Smooth muscle cell (in vitro differentiated cells): ENCODE results near the gene MYRIP. TPM values are rescaled to one million over a fixed set of nuclear protein-coding genes. Genes with fewer than 3 reads are reported as not detected.

Experiments
- DNase-seq: peaks from one replicate; lab custom pipeline; 2025; ENCODE audit not compliant: unreplicated experiment; lab: John Stamatoyannopoulos, UW
- H2AFZ ChIP-seq: fragments of 200-600 bp; sonication (generic); 2 replicates; pipeline ENCODE4 v1.6.0; 2016; ENCODE audit warnings: antibody characterized with exemption, low read depth, mild to moderate bottlenecking
- H3F3A ChIP-seq: fragments of 200-600 bp; sonication (generic); 2 replicates; pipeline ENCODE4 v1.6.0; 2017; ENCODE audit warnings: antibody characterized with exemption, low read depth
- H3K27ac ChIP-seq: fragments of 200-600 bp; sonication (generic); 2 replicates; pipeline ENCODE4 v1.5.1; 2016; ENCODE audit warnings: low read depth, mild to moderate bottlenecking
- H3K27me3 ChIP-seq: fragments of 200-600 bp; sonication (generic); 2 replicates; pipeline ENCODE4 v1.6.1; 2016; ENCODE audit warnings: low read depth, mild to moderate bottlenecking
- H3K36me3 ChIP-seq: fragments of 200-600 bp; sonication (generic); 2 replicates; pipeline ENCODE4 v1.5.1; 2016; ENCODE audit warnings: low read depth
- H3K4me1 ChIP-seq: fragments of 200-600 bp; sonication (generic); 2 replicates; pipeline ENCODE4 v1.5.1; 2016; ENCODE audit warnings: low read depth
- H3K4me2 ChIP-seq: fragments of 200-600 bp; sonication (generic); 2 replicates; pipeline ENCODE4 v1.6.0; 2016; ENCODE audit warnings: mild to moderate bottlenecking
- H3K4me3 ChIP-seq: fragments of 200-600 bp; sonication (generic); 2 replicates; pipeline ENCODE4 v1.5.1; 2016; ENCODE audit warnings: mild to moderate bottlenecking
- H3K79me2 ChIP-seq: fragments of 200-600 bp; sonication (generic); 2 replicates; pipeline ENCODE4 v1.6.0; 2016; ENCODE audit warnings: low read depth, mild to moderate bottlenecking
- H3K9ac ChIP-seq: fragments of 200-600 bp; sonication (generic); 2 replicates; pipeline ENCODE4 v1.6.0; 2016; ENCODE audit warnings: low read depth
- H3K9me3 ChIP-seq: fragments of 200-600 bp; sonication (generic); replicated peaks from 2 replicates; pipeline ENCODE4 v1.5.1; 2016; ENCODE audit warnings: low read depth
- H4K20me1 ChIP-seq: fragments of 200-600 bp; sonication (generic); 2 replicates; pipeline ENCODE4 v1.6.0; 2016; ENCODE audit warnings: low read depth
- CTCF ChIP-seq: fragments of 200-600 bp; sonication (generic); IDR thresholded peaks from 2 replicates; pipeline ENCODE4 v1.5.1; 2017; ENCODE audit warnings: borderline replicate concordance, mild to moderate bottlenecking, antibody characterized with exemption; ENCODE audit not compliant: insufficient read depth, poor library complexity, severe bottlenecking
- WGBS: methylation state at CpG from one replicate; pipeline ENCODE4 v1.1.7; 2016; ENCODE audit warnings: low lambda C conversion rate; 5-methylcytosine and 5-hydroxymethylcytosine counted together
- polyA plus RNA-seq: library from polyadenylated mRNA; unstranded; fragments of >200 nt; fragmentation: Nextera tagmentation; extraction: Ambion mirVana; gene quantifications from 2 replicates; pipeline ENCODE4 v1.2.1, GENCODE V29; 2016
- total RNA-seq: library from RNA; depleted of rRNA; stranded (reverse); fragments of >200 nt; gene quantifications from 2 replicates; pipeline ENCODE4 v1.2.3, GENCODE V29; 2014

Gene MYRIP
- total and polyA plus RNA-seq, 2 experiments from 2014 or later = not detected

GRCh38 chr3:40229386-40229785, 420.0 kb downstream of the MYRIP start:
- H3F3A ChIP-seq = no peaks in the 10 kb centered on the region
- no peaks in the 10 kb centered on the region for H3K36me3 ChIP-seq
- 92% methylated on average over 6 of the region's 6 CpGs for WGBS
- no peak for DNase-seq
- H3K79me2 ChIP-seq = no peaks in the 10 kb centered on the region
- H3K9ac ChIP-seq = no peak overlapping the region
- H4K20me1 ChIP-seq = no peaks in the 10 kb centered on the region
- H3K27me3 ChIP-seq = peaks cover 8% of the 10 kb centered on the region
- no peak overlapping the region for H3K27ac ChIP-seq
- H3K4me1 ChIP-seq = no peaks in the 10 kb centered on the region
- H3K9me3 ChIP-seq = no peaks in the 10 kb centered on the region
- H3K4me3 ChIP-seq = no peak overlapping the region
- TF ChIP-seq CTCF = no peak
- no peak overlapping the region for H3K4me2 ChIP-seq
- H2AFZ ChIP-seq = no peak overlapping the region

GRCh38 chr3:40229963-40230362, 420.6 kb downstream of the MYRIP start:
- no peaks in the 10 kb centered on the region for H3K9me3 ChIP-seq
- no peak overlapping the region for H3K27ac ChIP-seq
- no peak overlapping the region for H3K4me2 ChIP-seq
- TF ChIP-seq CTCF = no peak
- 92% methylated on average over 1 of the region's 1 CpG for WGBS
- H2AFZ ChIP-seq = no peak overlapping the region
- peaks cover 8% of the 10 kb centered on the region for H3K27me3 ChIP-seq
- no peak overlapping the region for H3K9ac ChIP-seq
- no peak for DNase-seq
- no peaks in the 10 kb centered on the region for H3F3A ChIP-seq
- no peak overlapping the region for H3K4me3 ChIP-seq
- no peaks in the 10 kb centered on the region for H4K20me1 ChIP-seq
- no peaks in the 10 kb centered on the region for H3K79me2 ChIP-seq
- no peaks in the 10 kb centered on the region for H3K36me3 ChIP-seq
- no peaks in the 10 kb centered on the region for H3K4me1 ChIP-seq

- Histone ChIP-seq H4K20me1 (no peaks in the 10 kb centered on the region), H3K9ac (no peak overlapping the region), H2AFZ (no peak overlapping the region), H3K4me3 (no peak overlapping the region), H3K4me1 (no peaks in the 10 kb centered on the region), H3K4me2 (no peak overlapping the region), H3F3A (no peaks in the 10 kb centered on the region), H3K27ac (no peak overlapping the region), H3K27me3 (peaks cover 7% of the 10 kb centered on the region), H3K79me2 (no peaks in the 10 kb centered on the region), H3K9me3 (no peaks in the 10 kb centered on the region), H3K36me3 (no peaks in the 10 kb centered on the region)
- no peak for DNase-seq
- TF ChIP-seq CTCF = no peak
Measured at GRCh38 chr3:40230382-40230781, 421.0 kb downstream of the MYRIP start.

- Histone ChIP-seq H3K4me2 (no peak overlapping the region), H3K4me1 (peaks cover 2% of the 10 kb centered on the region), H3K9ac (no peak overlapping the region), H2AFZ (no peak overlapping the region), H3K79me2 (no peaks in the 10 kb centered on the region), H4K20me1 (no peaks in the 10 kb centered on the region), H3K4me3 (no peak overlapping the region), H3K27me3 (no peaks in the 10 kb centered on the region), H3F3A (no peaks in the 10 kb centered on the region), H3K36me3 (no peaks in the 10 kb centered on the region), H3K9me3 (no peaks in the 10 kb centered on the region), H3K27ac (no peak overlapping the region)
- TF ChIP-seq CTCF = no peak
- 81% methylated on average over 2 of the region's 2 CpGs for WGBS
- DNase-seq = no peak
Measured at GRCh38 chr3:40232626-40233025, 423.2 kb downstream of the MYRIP start.
